ENCODE data around the gene DEPDC7. TPM values are rescaled to one million over a fixed set of nuclear protein-coding genes. Genes with fewer than 3 reads are reported as not detected.
A peak's percentile ranks its signal among the peaks of the same experiment; 100 is the strongest.

The DEPDC7 gene
- total and polyA plus RNA-seq, 9 of the 15 experiments (the other 6 are each of a cell fraction or from before 2014, with no cell fraction given): 5.4 to 19.9 (median 12.0) TPM

GRCh38 chr11:33068611-33069340 lies 53.1 kb downstream of the DEPDC7 start:
- Histone ChIP-seq H3K9me3 (replicated peaks; ENCODE audit: control insufficient read depth, insufficient read depth, low read depth, low read length) (no peaks in the 10 kb centered on the region), H3K4me1 (replicated peaks in 1 of 2; ENCODE audit: control insufficient read depth in 2 of 2, insufficient read depth in 2 of 2, low read length in 2 of 2) (no peaks in the 10 kb centered on the region), H3K27ac (ENCODE audit: extremely low read depth, low read depth, low read length) (no peak overlapping the region), H3K79me2 (ENCODE audit: control insufficient read depth, insufficient read depth, low read length) (no peaks in the 10 kb centered on the region), H3K4me3 (no peak overlapping the region), H3K9ac (ENCODE audit: insufficient read depth in 1 of 2, low read depth in 2 of 2, low read length in 2 of 2) (peak overlapping the region in 1 of 2 experiments; percentile 60; a peak in 1 of 4 replicates), H3K27me3 (ENCODE audit: control insufficient read depth in 2 of 2, insufficient read depth in 2 of 2, low read length in 2 of 2) (no peaks in the 10 kb centered on the region), H4K20me1 (replicated peaks; ENCODE audit: control insufficient read depth, insufficient read depth, low read length) (no peaks in the 10 kb centered on the region; the same call in 1 of the 2 replicates), H3K9me1 (ENCODE audit: control insufficient read depth, insufficient read depth, low read length) (peaks cover 4% of the 10 kb centered on the region), H3K36me3 (ENCODE audit: control insufficient read depth, insufficient read depth, low read length) (peaks cover 12% of the 10 kb centered on the region; the same call in 1 of the 3 replicates), H3K4me2 (ENCODE audit: insufficient read depth, low read length) (no peak overlapping the region), H2AFZ (ENCODE audit: low read depth, low read length) (no peak overlapping the region)
- BruUV-seq (replicated peaks): no TSS peak
- in situ Hi-C loops (cut with MboI) (no loop called here), intact Hi-C loops (cut with micrococcal nuclease) (no loop called here)
- ATAC-seq (no peak), FAIRE-seq (no peak), DNase-seq (ENCODE audit: extremely low read depth in 1 of 4, low spot score in 3 of 4) (no peak)
- ChIA-PET CTCF (ENCODE audit: low intra/inter-chr PET ratio) (no interaction called here), POLR2A (interaction anchor here (0.6 to 1.3 kb wide), 3 partner anchors 9 to 633 kb away, joined by 3 to 4 read pairs (median 4); no protein-coding TSS in a partner anchor)
- WGBS (ENCODE audit: insufficient coverage, low coverage, missing lambda C conversion rate): 79% methylated on average over 9 of the region's 17 CpGs
- TF ChIP-seq SIRT6 (IDR thresholded peaks at IDR 0.05; ENCODE audit: low read depth, low read length) (no peak), THRA (IDR thresholded peaks at IDR 0.05) (no peak), FOXA1 (IDR thresholded peaks at IDR 0.05; ENCODE audit: borderline replicate concordance) (no peak), FIP1L1 (IDR thresholded peaks at IDR 0.05; ENCODE audit: low read depth, low read length, poor library complexity, severe bottlenecking) (no peak), XRCC3 (IDR thresholded peaks at IDR 0.05) (no peak), NEUROD1 (IDR thresholded peaks at IDR 0.05; ENCODE audit: borderline replicate concordance, low read depth, low read length, partially characterized antibody) (no peak), CLOCK (CRISPR knock-in tag; IDR thresholded peaks at IDR 0.05; ENCODE audit: borderline replicate concordance) (no peak), ZNF511 (CRISPR knock-in tag; IDR thresholded peaks at IDR 0.05) (no peak), ZNF785 (CRISPR knock-in tag; IDR thresholded peaks at IDR 0.05) (no peak), MNT (conservative IDR thresholded peaks at IDR 0.05) (no peak), ZNF766 (CRISPR knock-in tag; conservative IDR thresholded peaks at IDR 0.05) (no peak)
